SK-N-MC (cell line): ENCODE data around the gene PNMA1.

ENCODE experiments used
- EZH2 ChIP-seq: fragments of 200-600 bp; sonication (generic); IDR thresholded peaks from one replicate; pipeline ENCODE4 v1.6.1; 2017; ENCODE audit warnings: antibody characterized with exemption
- POLR2AphosphoS5 ChIP-seq: IDR thresholded peaks from 2 replicates; pipeline ENCODE4 v1.6.1; 2012; ENCODE audit warnings: mild to moderate bottlenecking, low read depth, low read length, borderline replicate concordance

- TF ChIP-seq EZH2, result no peak
- TF ChIP-seq POLR2AphosphoS5, result peak; percentile 70
These were observed at the start of gene PNMA1 for GRCh38 chr14:73713803-73714655.
